Prostate gland (tissue), 2 donors: ENCODE measurements around the gene TPX2.

ENCODE experiments used
- CTCF ChIP-seq, 4 experiments: fragments of 200-600 bp in 2 of 4; fragments of 450-650 bp in 2 of 4; sonication (generic) in 2 of 4; IDR thresholded peaks; 1 replicate in 3 of 4; 2 replicates in 1 of 4; pipeline ENCODE4 v1.5.1; 2016 to 2019; ENCODE audit warnings: antibody characterized with exemption in 4 of 4, mild to moderate bottlenecking in 2 of 4, moderate library complexity in 2 of 4
- POLR2A ChIP-seq: fragments of 450-650 bp; IDR thresholded peaks from one replicate; pipeline ENCODE4 v1.6.1; 2016; ENCODE audit warnings: antibody characterized with exemption, mild to moderate bottlenecking

- TF ChIP-seq POLR2A (no peak), CTCF (IDR thresholded peaks at IDR 0.05) (no peak)
Observed at GRCh38 chr20:31695849-31696804, 43.0 kb upstream of the TPX2 start.
